Parathyroid adenoma (tissue), 2 donors: Measurements from ENCODE around the gene DDX11.
"Not testable (repeated sequence)": the region's sequence is repeated elsewhere in the genome, so short reads cannot be mapped to it uniquely, and the experiment has no call there.

Experiments used
- H2AFZ ChIP-seq: fragments of 300-600 bp; sonication (generic); one replicate; pipeline ENCODE4 v1.7.0; 2017; ENCODE audit warnings: antibody characterized with exemption, mild to moderate bottlenecking
- H3K27ac ChIP-seq: fragments of 300-600 bp; sonication (generic); one replicate; pipeline ENCODE4 v1.7.0; 2017
- H3K27me3 ChIP-seq: fragments of 300-600 bp; sonication (generic); one replicate; pipeline ENCODE4 v1.7.0; 2017; ENCODE audit warnings: low read length; ENCODE audit not compliant: control insufficient read depth, insufficient read depth
- H3K36me3 ChIP-seq: fragments of 300-600 bp; sonication (generic); one replicate; pipeline ENCODE4 v1.7.0; 2017; ENCODE audit warnings: low read length; ENCODE audit not compliant: control insufficient read depth, insufficient read depth
- H3K4me1 ChIP-seq: fragments of 300-600 bp; sonication (generic); one replicate; pipeline ENCODE4 v1.7.0; 2017; ENCODE audit warnings: control low read depth
- H3K4me2 ChIP-seq: fragments of 300-600 bp; sonication (generic); one replicate; pipeline ENCODE4 v1.7.0; 2017; ENCODE audit warnings: low read length
- H3K4me3 ChIP-seq: fragments of 300-600 bp; sonication (generic); one replicate; pipeline ENCODE4 v1.7.0; 2017; ENCODE audit warnings: low read depth, low read length
- H3K79me2 ChIP-seq: fragments of 300-600 bp; sonication (generic); one replicate; pipeline ENCODE4 v1.7.0; 2017; ENCODE audit warnings: control low read depth
- H3K9ac ChIP-seq: fragments of 300-600 bp; sonication (generic); one replicate; pipeline ENCODE4 v1.7.0; 2017; ENCODE audit warnings: mild to moderate bottlenecking
- H3K9me3 ChIP-seq: fragments of 300-600 bp; sonication (generic); one replicate; pipeline ENCODE4 v1.7.0; 2017; ENCODE audit warnings: low read length; ENCODE audit not compliant: control insufficient read depth
- donor health status: primary hyperparathyroidism.

Gene DDX11

GRCh38 chr12:31147415-31147814 lies 73.8 kb downstream of the DDX11 start:
- H3K36me3 ChIP-seq, H3K9ac ChIP-seq, H3K4me2 ChIP-seq, H2AFZ ChIP-seq, H3K79me2 ChIP-seq, H3K27ac ChIP-seq, H3K27me3 ChIP-seq, H3K4me3 ChIP-seq, H3K9me3 ChIP-seq, H3K4me1 ChIP-seq: not testable (repeated sequence)

DNA sequence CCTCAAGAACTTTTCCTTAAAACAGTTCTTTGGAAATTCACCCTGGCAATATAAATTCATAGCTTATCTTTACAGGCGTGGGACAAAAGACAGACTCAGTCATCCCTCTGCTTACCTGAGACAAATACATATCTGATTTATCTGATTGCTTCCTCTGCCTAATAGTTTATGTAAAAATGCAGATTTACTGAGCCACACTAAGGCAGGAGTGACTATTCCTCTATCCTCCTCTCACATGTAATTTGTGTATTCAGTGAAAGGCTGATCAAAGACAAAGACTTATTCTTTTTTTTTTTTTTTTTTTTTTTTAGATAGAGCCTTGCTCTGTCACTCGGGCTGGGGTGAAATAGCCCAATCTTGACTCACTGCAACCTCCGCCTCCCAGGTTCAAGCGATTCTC lies 77.1 kb downstream of the DDX11 start:
- not testable (repeated sequence) for H3K79me2 ChIP-seq, H3K9me3 ChIP-seq, H3K4me3 ChIP-seq, H3K27me3 ChIP-seq, H3K36me3 ChIP-seq, H3K27ac ChIP-seq, H3K4me2 ChIP-seq, H3K9ac ChIP-seq, H2AFZ ChIP-seq, H3K4me1 ChIP-seq
